HG03565 (cell line): ENCODE results near the gene SLC17A3.

ENCODE experiments used
- ATAC-seq: cut with Tn5 transposase; IDR thresholded peaks from one replicate; pipeline ENCODE4 v1.9.1; 2021; ENCODE audit warnings: mild to moderate bottlenecking, moderate library complexity; ENCODE audit not compliant: unreplicated experiment

Gene SLC17A3

GRCh38 chr6:25892877-25893276, 18.8 kb upstream of the SLC17A3 start:
- no peak for ATAC-seq

GRCh38 chr6:25889877-25890853, 16.1 kb upstream of the SLC17A3 start:
- ATAC-seq: no peak

GRCh38 chr6:25888626-25889025, 14.6 kb upstream of the SLC17A3 start:
- no peak for ATAC-seq

- no peak for ATAC-seq
These were observed 12.0 kb upstream of the SLC17A3 start for GRCh38 chr6:25886066-25886465.

GRCh38 chr6:25883991-25884390, 9.9 kb upstream of the SLC17A3 start:
- no peak for ATAC-seq

- no peak for ATAC-seq
These were observed 9.5 kb upstream of the SLC17A3 start for GRCh38 chr6:25883536-25883935.

GRCh38 chr6:25882051-25882496, 8.0 kb upstream of the SLC17A3 start:
- no peak for ATAC-seq

- ATAC-seq: no peak
These were observed 6.6 kb upstream of the SLC17A3 start for GRCh38 chr6:25880601-25881000.

- no peak for ATAC-seq
These were observed 4.8 kb upstream of the SLC17A3 start for GRCh38 chr6:25878721-25879322.

GRCh38 chr6:25875926-25876602, 2.0 kb upstream of the SLC17A3 start:
- ATAC-seq: no peak

GRCh38 chr6:25875563-25875905, 1.5 kb upstream of the SLC17A3 start:
- ATAC-seq: no peak

GRCh38 chr6:25874822-25875562, 949 bp upstream of the SLC17A3 start:
- ATAC-seq: no peak

- no peak for ATAC-seq
These were observed 1.2 kb downstream of the SLC17A3 start for GRCh38 chr6:25872814-25873213.

GRCh38 chr6:25869840-25870239, 4.2 kb downstream of the SLC17A3 start:
- ATAC-seq: no peak

- ATAC-seq: no peak
These were observed 5.4 kb downstream of the SLC17A3 start for GRCh38 chr6:25868436-25869183.

GRCh38 chr6:25866011-25866410, 8.0 kb downstream of the SLC17A3 start:
- no peak for ATAC-seq

- ATAC-seq: no peak
These were observed 10.7 kb downstream of the SLC17A3 start for GRCh38 chr6:25863360-25863759.

GRCh38 chr6:25862199-25862598, 11.8 kb downstream of the SLC17A3 start:
- ATAC-seq: no peak

GRCh38 chr6:25852756-25853155, 21.3 kb downstream of the SLC17A3 start:
- ATAC-seq: no peak

GRCh38 chr6:25851961-25852360, 22.1 kb downstream of the SLC17A3 start:
- ATAC-seq: no peak
